B cell (primary cell): ENCODE data around the gene PAH. TPM values are rescaled to one million over a fixed set of nuclear protein-coding genes. Genes with fewer than 3 reads are reported as not detected.

ENCODE experiments used
- ATAC-seq: fragments of 200-7000 bp; cut with Tn5 transposase; one replicate; pipeline ENCODE4 v1.10.0; 2021; ENCODE audit warnings: low read depth, mild to moderate bottlenecking, moderate number of reproducible peaks, moderate library complexity
- CTCF ChIA-PET: fragments of 350-600 bp; sonication (Branson Sonifier 250); formaldehyde crosslinking; loops from one replicate; lab custom pipeline; 2021; ENCODE audit warnings: antibody characterized with exemption, inconsistent platforms; lab: Charles Lee
- POLR2A ChIA-PET: fragments of 350-600 bp; sonication (Branson Sonifier 250); formaldehyde crosslinking; loops from one replicate; lab custom pipeline; 2021; ENCODE audit warnings: antibody characterized with exemption; lab: Charles Lee
- DNase-seq: peaks from one replicate; pipeline ENCODE4 v3.0.0; 2013
- H2AFZ ChIP-seq: 2 replicates; pipeline ENCODE4 v1.6.1; 2012; ENCODE audit warnings: mild to moderate bottlenecking, low read depth, low read length; ENCODE audit not compliant: insufficient read depth, poor library complexity, severe bottlenecking
- H3K27ac ChIP-seq, 2 donors: 1 replicate in 1 of 2; 2 replicates in 1 of 2; pipeline ENCODE4 v1.5.1; 2012 to 2013; ENCODE audit warnings: low read length in 2 of 2, mild to moderate bottlenecking in 2 of 2, moderate library complexity in 1 of 2
- H3K27me3 ChIP-seq, 4 experiments: fragments of 200-600 bp in 1 of 4; sonication (generic) in 1 of 4; replicated peaks in 1 of 4; 1 replicate in 2 of 4; 2 replicates in 2 of 4; pipeline versions ENCODE4 v1.6.1 to v1.7.0; 2013 to 2016; ENCODE audit warnings: low read length in 3 of 4, mild to moderate bottlenecking in 2 of 4, mixed read lengths in 1 of 4, moderate library complexity in 1 of 4; ENCODE audit not compliant: insufficient read depth in 4 of 4, control insufficient read depth in 3 of 4; ENCODE audit errors: control extremely low read depth in 1 of 4
- H3K36me3 ChIP-seq, 2 experiments: replicated peaks in 1 of 2; 1 replicate in 1 of 2; 2 replicates in 1 of 2; pipeline versions ENCODE4 v1.6.1 to v1.7.1; 2013; ENCODE audit warnings: low read length in 1 of 2; ENCODE audit not compliant: insufficient read depth in 2 of 2, control insufficient read depth in 1 of 2; ENCODE audit errors: control extremely low read depth in 1 of 2, extremely low read depth in 1 of 2
- H3K4me1 ChIP-seq, 2 donors: fragments of 200-600 bp in 1 of 2; sonication (generic) in 1 of 2; 1 replicate in 1 of 2; 2 replicates in 1 of 2; pipeline versions ENCODE4 v1.5.1 to v1.6.1; 2013 to 2017; ENCODE audit warnings: low read length in 2 of 2; ENCODE audit not compliant: control insufficient read depth in 2 of 2, insufficient read depth in 2 of 2
- H3K4me2 ChIP-seq: replicated peaks from 2 replicates; pipeline ENCODE3; 2012; ENCODE audit warnings: mild to moderate bottlenecking, low read depth, low read length; ENCODE audit not compliant: poor library complexity, severe bottlenecking
- H3K4me3 ChIP-seq, 5 experiments: fragments of 200-600 bp in 1 of 5; sonication (generic) in 1 of 5; 1 replicate in 3 of 5; 2 replicates in 2 of 5; pipeline versions ENCODE4 v1.5.1 to v1.7.0; 2011 to 2016; ENCODE audit warnings: low read length in 4 of 5, mild to moderate bottlenecking in 4 of 5, low read depth in 2 of 5, control low read depth in 1 of 5, moderate library complexity in 1 of 5; ENCODE audit not compliant: insufficient read depth in 1 of 5; ENCODE audit errors: control extremely low read depth in 1 of 5, extremely low read depth in 1 of 5
- H3K79me2 ChIP-seq: fragments of 200-600 bp; sonication (generic); one replicate; pipeline ENCODE4 v1.6.0; 2016; ENCODE audit warnings: low read length; ENCODE audit not compliant: control insufficient read depth, insufficient read depth
- H3K9ac ChIP-seq: fragments of 200-600 bp; sonication (generic); 2 replicates; pipeline ENCODE4 v1.6.1; 2017; ENCODE audit warnings: mild to moderate bottlenecking, low read length, moderate library complexity
- H3K9me3 ChIP-seq, 3 donors: one replicate each; pipeline versions ENCODE4 v1.6.1 to v1.7.1; 2013; ENCODE audit warnings: low read length in 2 of 3; ENCODE audit not compliant: control insufficient read depth in 2 of 3, insufficient read depth in 1 of 3; ENCODE audit errors: control extremely low read depth in 1 of 3
- H4K20me1 ChIP-seq: 2 replicates; pipeline ENCODE4 v1.6.0; 2012; ENCODE audit warnings: mild to moderate bottlenecking, low read length; ENCODE audit not compliant: insufficient read depth, control insufficient read depth, poor library complexity, severe bottlenecking
- H3K27ac Mint-ChIP-seq: one replicate; pipeline ENCODE4 v1.8.0; 2021; ENCODE audit warnings: mixed read lengths
- H3K27me3 Mint-ChIP-seq: one replicate; pipeline ENCODE4 v1.8.0; 2021; ENCODE audit warnings: mixed read lengths
- H3K4me1 Mint-ChIP-seq: one replicate; pipeline ENCODE4 v1.8.0; 2021; ENCODE audit warnings: mixed read lengths
- H3K4me3 Mint-ChIP-seq: one replicate; pipeline ENCODE4 v1.8.0; 2021; ENCODE audit warnings: mixed read lengths
- H3K9me3 Mint-ChIP-seq: one replicate; pipeline ENCODE4 v1.8.0; 2022; ENCODE audit warnings: mixed read lengths; ENCODE audit not compliant: insufficient read depth
- CTCF ChIP-seq: fragments of 200-600 bp; IDR thresholded peaks from one replicate; pipeline ENCODE4 v1.8.0; 2022; ENCODE audit warnings: antibody characterized with exemption, mild to moderate bottlenecking
- EZH2 ChIP-seq: IDR thresholded peaks from 2 replicates; pipeline ENCODE4 v1.6.1; 2012; ENCODE audit warnings: borderline replicate concordance, low read depth, mild to moderate bottlenecking, moderate library complexity, low read length; ENCODE audit not compliant: insufficient read depth, poor library complexity, severe bottlenecking
- intact Hi-C: fragments of 100-400 bp; cut with micrococcal nuclease; formaldehyde crosslinking; loops from one replicate; pipeline ENCODE4 v1.10.0; 2022
- polyA plus RNA-seq: library from polyadenylated mRNA; depleted of rRNA; stranded (reverse); fragments of >200 nt; gene quantifications from 2 replicates; pipeline ENCODE4 v1.2.3, GENCODE V29; 2012
- total RNA-seq, 2 donors: library from RNA; stranded (reverse); fragments of 120-200 nt in 1 of 2; gene quantifications; 1 replicate in 1 of 2; 2 replicates in 1 of 2; pipeline versions ENCODE4 v1.2.3 to v1.2.4, GENCODE V29; 2013 to 2022

The PAH gene
- total and polyA plus RNA-seq, 2 donors (not counting 1 experiment from before 2014, with no cell fraction given) = 0.25 TPM; not detected in 1

GRCh38 chr12:102921240-102921639 lies 4.2 kb upstream of the PAH start:
- Histone ChIP-seq H3K4me3 (no peak overlapping the region), H3K9me3 (peaks cover 0 to 2% (median 0%) of the 10 kb centered on the region in 3 donors), H3K27ac (no peak overlapping the region), H3K36me3 (no peaks in the 10 kb centered on the region), H2AFZ (no peak overlapping the region), H3K4me1 (peaks cover 11 to 12% of the 10 kb centered on the region in 2 donors), H3K79me2 (no peaks in the 10 kb centered on the region), H3K4me2 (no peak overlapping the region), H4K20me1 (no peaks in the 10 kb centered on the region), H3K27me3 (peaks cover 0 to 15% (median 11%) of the 10 kb centered on the region in 4 experiments), H3K9ac (no peak overlapping the region)
- no peak overlapping the region for H3K27ac Mint-ChIP-seq
- no peak overlapping the region for H3K4me3 Mint-ChIP-seq
- ChIA-PET POLR2A (no interaction called here), CTCF (interaction anchor here (0.9 kb wide), 1 partner anchor 38 kb away, joined by 3 read pairs; no protein-coding TSS in a partner anchor)
- no peaks in the 10 kb centered on the region for H3K9me3 Mint-ChIP-seq
- peaks cover 8% of the 10 kb centered on the region for H3K4me1 Mint-ChIP-seq
- H3K27me3 Mint-ChIP-seq = peaks cover 45% of the 10 kb centered on the region
- DNase-seq (no peak), ATAC-seq (no peak)
- TF ChIP-seq EZH2 (no peak), CTCF (no peak)
- intact Hi-C loops = no loop called here

GRCh38 chr12:102920271-102920670 lies 3.2 kb upstream of the PAH start:
- peaks cover 42% of the 10 kb centered on the region for H3K27me3 Mint-ChIP-seq
- Histone ChIP-seq H3K4me1 (peaks cover 11 to 12% of the 10 kb centered on the region in 2 donors), H3K9me3 (peaks cover 0 to 2% (median 0%) of the 10 kb centered on the region in 3 donors), H3K79me2 (no peaks in the 10 kb centered on the region), H4K20me1 (no peaks in the 10 kb centered on the region), H3K4me3 (no peak overlapping the region), H2AFZ (no peak overlapping the region), H3K27me3 (peaks cover 0 to 15% (median 9%) of the 10 kb centered on the region in 4 experiments), H3K4me2 (no peak overlapping the region), H3K36me3 (no peaks in the 10 kb centered on the region), H3K27ac (no peak overlapping the region), H3K9ac (no peak overlapping the region)
- CTCF ChIA-PET = no interaction called here
- no peak overlapping the region for H3K4me3 Mint-ChIP-seq
- no peak for TF ChIP-seq EZH2
- no peak for TF ChIP-seq CTCF
- no peak overlapping the region for H3K27ac Mint-ChIP-seq
- ATAC-seq (no peak), DNase-seq (no peak)
- no peaks in the 10 kb centered on the region for H3K9me3 Mint-ChIP-seq
- H3K4me1 Mint-ChIP-seq = peaks cover 8% of the 10 kb centered on the region
- intact Hi-C loops = no loop called here
- POLR2A ChIA-PET = no interaction called here
